ENCODE results near the gene TXNDC16.

Gene TXNDC16

GRCh38 chr14:52550661-52551060 lies 1.6 kb downstream of the TXNDC16 start:
- Histone ChIP-seq H3K36me3 (no peaks in the 10 kb centered on the region), H3K4me1 (ENCODE audit: control insufficient read depth in 1 of 2, insufficient read depth in 1 of 2, low read depth in 1 of 2, low read length in 1 of 2) (peaks cover 25% of the 10 kb centered on the region in 2 experiments), H3K9me3 (no peaks in the 10 kb centered on the region), H3K4me3 (ENCODE audit: low read depth in 1 of 2, low read length in 1 of 2) (no peak overlapping the region), H3K27ac (no peak overlapping the region), H3K27me3 (peaks cover 14% of the 10 kb centered on the region)
- TF ChIP-seq CTCF (IDR thresholded peaks at IDR 0.05), result no peak

- Histone ChIP-seq H3K27me3 (no peaks in the 10 kb centered on the region), H3K4me3 (ENCODE audit: low read depth in 1 of 2, low read length in 1 of 2) (no peak overlapping the region), H3K36me3 (no peaks in the 10 kb centered on the region), H3K9me3 (no peaks in the 10 kb centered on the region), H3K27ac (no peak overlapping the region), H3K4me1 (ENCODE audit: control insufficient read depth in 1 of 2, insufficient read depth in 1 of 2, low read depth in 1 of 2, low read length in 1 of 2) (peaks cover 12% of the 10 kb centered on the region in 2 experiments)
- TF ChIP-seq CTCF (IDR thresholded peaks at IDR 0.05), result no peak
Observed at GRCh38 chr14:52547526-52547925, 4.8 kb downstream of the TXNDC16 start.

GRCh38 chr14:52547027-52547426 lies 5.3 kb downstream of the TXNDC16 start:
- Histone ChIP-seq H3K4me1 (ENCODE audit: control insufficient read depth in 1 of 2, insufficient read depth in 1 of 2, low read depth in 1 of 2, low read length in 1 of 2) (peaks cover 11 to 12% of the 10 kb centered on the region in 2 experiments), H3K27me3 (no peaks in the 10 kb centered on the region), H3K4me3 (ENCODE audit: low read depth in 1 of 2, low read length in 1 of 2) (no peak overlapping the region), H3K9me3 (no peaks in the 10 kb centered on the region), H3K36me3 (no peaks in the 10 kb centered on the region), H3K27ac (no peak overlapping the region)
- TF ChIP-seq CTCF (IDR thresholded peaks at IDR 0.05), result no peak

DNA sequence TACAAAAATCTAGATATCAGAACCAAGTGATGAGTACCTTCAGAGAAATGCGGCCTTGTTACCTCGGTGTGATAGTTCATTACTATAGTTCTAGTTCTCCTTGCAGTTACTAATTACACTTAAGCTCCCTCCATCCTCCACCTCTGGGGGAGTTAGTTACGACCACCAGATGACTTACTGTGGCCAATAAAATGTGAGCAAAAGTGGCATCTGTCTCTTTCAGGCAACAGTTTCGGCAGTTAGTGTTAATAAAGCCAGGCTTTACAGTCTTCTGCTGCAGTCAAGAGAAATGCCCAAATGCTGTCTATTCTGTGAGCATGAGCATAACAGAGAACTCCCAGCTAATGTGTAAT lies 6.0 kb downstream of the TXNDC16 start:
- no peak overlapping the region for H3K4me3 ChIP-seq (ENCODE audit: low read depth in 1 of 2, low read length in 1 of 2)
- no peaks in the 10 kb centered on the region for H3K9me3 ChIP-seq
- no peak for TF ChIP-seq CTCF (IDR thresholded peaks at IDR 0.05)
- H3K4me1 ChIP-seq (ENCODE audit: control insufficient read depth in 1 of 2, insufficient read depth in 1 of 2, low read depth in 1 of 2, low read length in 1 of 2), result peaks cover 3 to 5% of the 10 kb centered on the region in 2 experiments
- H3K27me3 ChIP-seq, result no peaks in the 10 kb centered on the region
- H3K36me3 ChIP-seq, result no peaks in the 10 kb centered on the region
- no peak overlapping the region for H3K27ac ChIP-seq

GRCh38 chr14:52545584-52546317 lies 6.6 kb downstream of the TXNDC16 start:
- TF ChIP-seq CTCF (IDR thresholded peaks at IDR 0.05), result no peak
- Histone ChIP-seq H3K36me3 (no peaks in the 10 kb centered on the region), H3K4me3 (ENCODE audit: low read depth in 1 of 2, low read length in 1 of 2) (no peak overlapping the region), H3K4me1 (ENCODE audit: control insufficient read depth in 1 of 2, insufficient read depth in 1 of 2, low read depth in 1 of 2, low read length in 1 of 2) (no peaks in the 10 kb centered on the region), H3K27ac (no peak overlapping the region), H3K9me3 (no peaks in the 10 kb centered on the region), H3K27me3 (no peaks in the 10 kb centered on the region)
